ENCODE measurements around the gene EID2B.

EID2B gene

DNA sequence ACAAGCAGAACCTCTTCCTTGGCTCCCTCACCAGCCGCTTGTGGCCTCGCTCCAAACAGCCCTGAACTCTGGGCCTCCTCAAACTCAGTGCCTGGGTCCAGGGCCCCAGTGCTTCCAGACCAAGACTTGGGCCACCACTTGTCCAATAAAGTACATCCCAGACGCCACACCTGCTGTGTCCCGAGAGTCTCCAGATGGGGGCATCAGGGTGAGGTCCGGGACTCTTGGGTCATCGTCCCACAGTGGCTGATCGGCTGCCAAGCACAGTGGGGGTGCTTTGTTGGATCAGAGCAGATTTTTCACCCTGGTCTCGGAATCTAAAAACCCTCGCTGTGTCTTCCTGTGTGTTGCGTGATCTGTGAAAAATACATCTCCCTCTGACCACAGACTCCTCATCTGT lies 42.9 kb downstream of the EID2B start:
- TF ChIP-seq, protein P1, sequence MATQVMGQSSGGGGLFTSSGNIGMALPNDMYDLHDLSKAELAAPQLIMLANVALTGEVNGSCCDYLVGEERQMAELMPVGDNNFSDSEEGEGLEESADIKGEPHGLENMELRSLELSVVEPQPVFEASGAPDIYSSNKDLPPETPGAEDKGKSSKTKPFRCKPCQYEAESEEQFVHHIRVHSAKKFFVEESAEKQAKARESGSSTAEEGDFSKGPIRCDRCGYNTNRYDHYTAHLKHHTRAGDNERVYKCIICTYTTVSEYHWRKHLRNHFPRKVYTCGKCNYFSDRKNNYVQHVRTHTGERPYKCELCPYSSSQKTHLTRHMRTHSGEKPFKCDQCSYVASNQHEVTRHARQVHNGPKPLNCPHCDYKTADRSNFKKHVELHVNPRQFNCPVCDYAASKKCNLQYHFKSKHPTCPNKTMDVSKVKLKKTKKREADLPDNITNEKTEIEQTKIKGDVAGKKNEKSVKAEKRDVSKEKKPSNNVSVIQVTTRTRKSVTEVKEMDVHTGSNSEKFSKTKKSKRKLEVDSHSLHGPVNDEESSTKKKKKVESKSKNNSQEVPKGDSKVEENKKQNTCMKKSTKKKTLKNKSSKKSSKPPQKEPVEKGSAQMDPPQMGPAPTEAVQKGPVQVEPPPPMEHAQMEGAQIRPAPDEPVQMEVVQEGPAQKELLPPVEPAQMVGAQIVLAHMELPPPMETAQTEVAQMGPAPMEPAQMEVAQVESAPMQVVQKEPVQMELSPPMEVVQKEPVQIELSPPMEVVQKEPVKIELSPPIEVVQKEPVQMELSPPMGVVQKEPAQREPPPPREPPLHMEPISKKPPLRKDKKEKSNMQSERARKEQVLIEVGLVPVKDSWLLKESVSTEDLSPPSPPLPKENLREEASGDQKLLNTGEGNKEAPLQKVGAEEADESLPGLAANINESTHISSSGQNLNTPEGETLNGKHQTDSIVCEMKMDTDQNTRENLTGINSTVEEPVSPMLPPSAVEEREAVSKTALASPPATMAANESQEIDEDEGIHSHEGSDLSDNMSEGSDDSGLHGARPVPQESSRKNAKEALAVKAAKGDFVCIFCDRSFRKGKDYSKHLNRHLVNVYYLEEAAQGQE (IDR thresholded peaks at IDR 0.05; ENCODE audit: insufficient replicate concordance, low read depth) = no peak
- TF ChIP-seq, protein P2, sequence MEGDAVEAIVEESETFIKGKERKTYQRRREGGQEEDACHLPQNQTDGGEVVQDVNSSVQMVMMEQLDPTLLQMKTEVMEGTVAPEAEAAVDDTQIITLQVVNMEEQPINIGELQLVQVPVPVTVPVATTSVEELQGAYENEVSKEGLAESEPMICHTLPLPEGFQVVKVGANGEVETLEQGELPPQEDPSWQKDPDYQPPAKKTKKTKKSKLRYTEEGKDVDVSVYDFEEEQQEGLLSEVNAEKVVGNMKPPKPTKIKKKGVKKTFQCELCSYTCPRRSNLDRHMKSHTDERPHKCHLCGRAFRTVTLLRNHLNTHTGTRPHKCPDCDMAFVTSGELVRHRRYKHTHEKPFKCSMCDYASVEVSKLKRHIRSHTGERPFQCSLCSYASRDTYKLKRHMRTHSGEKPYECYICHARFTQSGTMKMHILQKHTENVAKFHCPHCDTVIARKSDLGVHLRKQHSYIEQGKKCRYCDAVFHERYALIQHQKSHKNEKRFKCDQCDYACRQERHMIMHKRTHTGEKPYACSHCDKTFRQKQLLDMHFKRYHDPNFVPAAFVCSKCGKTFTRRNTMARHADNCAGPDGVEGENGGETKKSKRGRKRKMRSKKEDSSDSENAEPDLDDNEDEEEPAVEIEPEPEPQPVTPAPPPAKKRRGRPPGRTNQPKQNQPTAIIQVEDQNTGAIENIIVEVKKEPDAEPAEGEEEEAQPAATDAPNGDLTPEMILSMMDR (IDR thresholded peaks at IDR 0.05; ENCODE audit: insufficient read depth, low read length) = no peak
- no peak for TF ChIP-seq POLR2AphosphoS5 (IDR thresholded peaks at IDR 0.05; ENCODE audit: low read depth)
- no peak for TF ChIP-seq SPI1 (IDR thresholded peaks at IDR 0.05; ENCODE audit: borderline replicate concordance, low read depth)
- TF ChIP-seq GABPA (IDR thresholded peaks at IDR 0.05; ENCODE audit: low read depth) = no peak
- no peak overlapping the region for H3K4me3 ChIP-seq (replicated peaks; ENCODE audit: insufficient read depth, low read length)
- H3K27me3 ChIP-seq (ENCODE audit: insufficient read depth, poor library complexity, severe bottlenecking) = no peaks in the 10 kb centered on the region
- H3K27ac ChIP-seq (replicated peaks) = no peak overlapping the region
- no peak for DNase-seq (ENCODE audit: low read depth in 1 of 2, low spot score in 1 of 2)

DNA sequence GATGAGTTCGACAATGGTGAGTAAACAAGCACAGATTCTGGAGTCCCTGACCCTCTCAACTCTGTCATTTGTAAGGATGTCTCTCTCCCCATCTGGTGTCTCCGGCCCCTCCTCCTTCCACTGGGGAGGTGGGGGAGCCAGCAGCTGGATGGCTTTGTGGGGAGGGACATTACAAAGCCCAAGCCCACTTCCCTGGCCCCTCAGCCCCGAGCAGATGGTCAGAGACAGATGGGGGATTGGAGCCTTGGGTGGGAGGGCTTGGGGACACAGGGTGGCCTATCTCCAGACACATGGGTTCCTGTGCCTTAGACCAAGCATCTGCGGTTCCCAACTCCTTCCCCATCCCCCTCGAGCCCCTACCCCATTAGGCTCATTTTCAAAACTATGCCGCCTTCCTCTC lies 49.5 kb downstream of the EID2B start:
- Histone ChIP-seq H3K27me3 (ENCODE audit: insufficient read depth, poor library complexity, severe bottlenecking) (no peaks in the 10 kb centered on the region), H3K27ac (replicated peaks) (no peak overlapping the region), H3K4me3 (replicated peaks; ENCODE audit: insufficient read depth, low read length) (no peak overlapping the region)
- TF ChIP-seq, protein P1 (IDR thresholded peaks at IDR 0.05; ENCODE audit: insufficient replicate concordance, low read depth) = no peak
- TF ChIP-seq POLR2AphosphoS5 (IDR thresholded peaks at IDR 0.05; ENCODE audit: low read depth) (no peak), GABPA (IDR thresholded peaks at IDR 0.05; ENCODE audit: low read depth) (no peak), SPI1 (IDR thresholded peaks at IDR 0.05; ENCODE audit: borderline replicate concordance, low read depth) (no peak)
- TF ChIP-seq, protein P2 (IDR thresholded peaks at IDR 0.05; ENCODE audit: insufficient read depth, low read length) = no peak
- DNase-seq (ENCODE audit: low read depth in 1 of 2, low spot score in 1 of 2) = no peak

DNA sequence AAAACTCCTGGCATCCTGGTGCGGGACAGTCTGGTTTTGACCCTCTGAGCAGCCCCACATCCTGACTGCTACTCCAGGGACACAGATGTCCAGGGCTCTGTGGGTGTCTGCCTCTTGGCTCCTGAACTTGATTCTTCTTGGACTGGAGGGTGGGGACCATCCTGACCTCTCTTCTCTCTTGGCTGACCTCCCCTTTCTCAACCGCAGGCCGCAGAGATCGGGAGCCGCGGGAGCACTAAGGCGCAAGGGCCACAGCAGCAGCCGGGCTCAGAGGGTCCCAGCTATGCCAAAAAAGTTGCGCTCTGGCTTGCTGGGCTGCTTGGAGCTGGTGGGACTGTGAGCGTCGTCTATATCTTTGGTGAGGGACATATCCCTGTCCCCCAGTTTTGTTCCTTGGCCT lies 51.0 kb downstream of the EID2B start:
- peak overlapping the region; percentile 88 for H3K4me3 ChIP-seq (replicated peaks; ENCODE audit: insufficient read depth, low read length)
- no peak for DNase-seq (ENCODE audit: low read depth in 1 of 2, low spot score in 1 of 2)
- H3K27me3 ChIP-seq (ENCODE audit: insufficient read depth, poor library complexity, severe bottlenecking) = no peaks in the 10 kb centered on the region
- TF ChIP-seq, protein P1 (IDR thresholded peaks at IDR 0.05; ENCODE audit: insufficient replicate concordance, low read depth) = no peak
- TF ChIP-seq SPI1 (IDR thresholded peaks at IDR 0.05; ENCODE audit: borderline replicate concordance, low read depth) = no peak
- TF ChIP-seq GABPA (IDR thresholded peaks at IDR 0.05; ENCODE audit: low read depth) = no peak
- TF ChIP-seq POLR2AphosphoS5 (IDR thresholded peaks at IDR 0.05; ENCODE audit: low read depth) = no peak
- TF ChIP-seq, protein P2 (IDR thresholded peaks at IDR 0.05; ENCODE audit: insufficient read depth, low read length) = no peak
- H3K27ac ChIP-seq (replicated peaks) = peak overlapping the region; percentile 79

All from HL-60 (cell line).